ENCODE data around the gene LRCH1. TPM values are rescaled to one million over a fixed set of nuclear protein-coding genes. Genes with fewer than 3 reads are reported as not detected.

The LRCH1 gene
- total and polyA plus RNA-seq, 4 donors, result 2.6 to 6.6 (median 3.4) TPM

GRCh38 chr13:46636451-46636850, 83.5 kb downstream of the LRCH1 start:
- TF ChIP-seq JUND (IDR thresholded peaks at IDR 0.05) (no peak), ZBTB33 (IDR thresholded peaks at IDR 0.05) (no peak), MAX (IDR thresholded peaks at IDR 0.05) (no peak), GABPA (IDR thresholded peaks at IDR 0.05 in 1 of 2, conservative IDR thresholded peaks at IDR 0.05 in 1 of 2) (no peak), TAF1 (conservative IDR thresholded peaks at IDR 0.05) (no peak), ATF3 (IDR thresholded peaks at IDR 0.05) (no peak), EGR1 (IDR thresholded peaks at IDR 0.05; ENCODE audit: low read depth in 2 of 2) (no peak), HNF4G (IDR thresholded peaks at IDR 0.05) (no peak), NR2F2 (IDR thresholded peaks at IDR 0.05) (no peak), CTCF (IDR thresholded peaks at IDR 0.05; ENCODE audit: low read depth, low read length, missing input control) (no peak), HNF4A (conservative IDR thresholded peaks at IDR 0.05) (no peak), SP1 (IDR thresholded peaks at IDR 0.05) (no peak), RAD21 (IDR thresholded peaks at IDR 0.05) (no peak), REST (IDR thresholded peaks at IDR 0.05) (no peak), FOXA2 (IDR thresholded peaks at IDR 0.05) (no peak), YY1 (IDR thresholded peaks at IDR 0.05) (no peak), RXRA (IDR thresholded peaks at IDR 0.05) (no peak)
- 69% methylated on average over 2 of the region's 2 CpGs for WGBS

More at GRCh38 chr13:46636451-46636850, 83.5 kb downstream of the LRCH1 start:
- no peaks in the 10 kb centered on the region for H3K36me3 ChIP-seq (ENCODE audit: control insufficient read depth in 4 of 4, insufficient read depth in 3 of 4, low read depth in 1 of 4, low read length in 3 of 4)
- no peak overlapping the region for H3K9ac ChIP-seq (ENCODE audit: low read depth in 1 of 2, low read length in 2 of 2)
- H3K4me1 ChIP-seq (ENCODE audit: control insufficient read depth in 4 of 4, insufficient read depth in 4 of 4, low read length in 3 of 4), result peaks cover 0 to 15% (median 4%) of the 10 kb centered on the region in 4 donors
- no peaks in the 10 kb centered on the region for H3K9me3 ChIP-seq (ENCODE audit: control insufficient read depth in 4 of 4, low read length in 3 of 4)
- no peak for DNase-seq (ENCODE audit: low spot score)
- H3K27me3 ChIP-seq (ENCODE audit: control insufficient read depth in 4 of 4, insufficient read depth in 4 of 4, low read length in 3 of 4), result no peaks in the 10 kb centered on the region
- H3K4me3 ChIP-seq (ENCODE audit: low read depth in 1 of 3, low read length in 3 of 3), result no peak overlapping the region
- H3K27ac ChIP-seq (ENCODE audit: low read depth in 1 of 2, low read length in 2 of 2), result no peak overlapping the region
